H9 (cell line): ENCODE measurements around the gene FTO. TPM values are rescaled to one million over a fixed set of nuclear protein-coding genes. Genes with fewer than 3 reads are reported as not detected.

Experiments
- DNase-seq: peaks from one replicate; pipeline ENCODE4 v3.0.0-alpha.2; 2017
- H2AFZ ChIP-seq: one replicate; pipeline ENCODE4 v1.6.1; 2013; ENCODE audit warnings: mild to moderate bottlenecking, low read length, control low read depth, moderate library complexity
- H2AK5ac ChIP-seq: 2 replicates; pipeline ENCODE4 v1.6.1; 2013; ENCODE audit warnings: low read length, control low read depth, mixed read lengths; ENCODE audit not compliant: insufficient read length
- H2BK120ac ChIP-seq: one replicate; pipeline ENCODE4 v1.6.1; 2013; ENCODE audit warnings: low read depth, mild to moderate bottlenecking, low read length, control low read depth, inconsistent platforms; ENCODE audit not compliant: poor library complexity, severe bottlenecking
- H2BK12ac ChIP-seq: 2 replicates; pipeline ENCODE4 v1.6.1; 2013; ENCODE audit warnings: low read length, control low read depth, mixed read lengths, low read depth; ENCODE audit not compliant: insufficient read length
- H2BK15ac ChIP-seq: 2 replicates; pipeline ENCODE4 v1.6.1; 2013; ENCODE audit warnings: low read depth, low read length, control low read depth
- H2BK20ac ChIP-seq: one replicate; pipeline ENCODE4 v1.6.1; 2013; ENCODE audit warnings: low read depth, mild to moderate bottlenecking, low read length, control low read depth, inconsistent platforms; ENCODE audit not compliant: poor library complexity, severe bottlenecking
- H2BK5ac ChIP-seq: 2 replicates; pipeline ENCODE4 v1.6.1; 2013; ENCODE audit warnings: low read length, control low read depth, mixed read lengths; ENCODE audit not compliant: insufficient read length
- H3K14ac ChIP-seq: 2 replicates; pipeline ENCODE4 v1.6.1; 2013; ENCODE audit warnings: low read length, control low read depth; ENCODE audit not compliant: insufficient read depth
- H3K18ac ChIP-seq: 2 replicates; pipeline ENCODE4 v1.6.1; 2013; ENCODE audit warnings: low read depth, mild to moderate bottlenecking, mixed read lengths, low read length, control low read depth; ENCODE audit not compliant: insufficient read length
- H3K23ac ChIP-seq: 2 replicates; pipeline ENCODE4 v1.6.1; 2013; ENCODE audit warnings: low read length, control low read depth, mixed read lengths, low read depth; ENCODE audit not compliant: insufficient read length
- H3K23me2 ChIP-seq: 2 replicates; pipeline ENCODE4 v1.6.1; 2013; ENCODE audit warnings: low read depth, mild to moderate bottlenecking, mixed read lengths, low read length, control low read depth; ENCODE audit not compliant: insufficient read length, poor library complexity, severe bottlenecking
- H3K27ac ChIP-seq: 2 replicates; pipeline ENCODE4 v1.5.1; 2013; ENCODE audit warnings: low read length, control low read depth, mixed read lengths, low read depth; ENCODE audit not compliant: insufficient read length
- H3K27me3 ChIP-seq: 2 replicates; pipeline ENCODE4 v1.6.1; 2013; ENCODE audit warnings: low read length, control low read depth, inconsistent platforms; ENCODE audit not compliant: insufficient read depth
- H3K4ac ChIP-seq: 2 replicates; pipeline ENCODE4 v1.6.1; 2013; ENCODE audit warnings: low read depth, mild to moderate bottlenecking, control low read depth, inconsistent platforms, low read length, moderate library complexity
- H3K4me1 ChIP-seq: 2 replicates; pipeline ENCODE4 v1.6.1; 2013; ENCODE audit warnings: low read length, control low read depth, inconsistent platforms; ENCODE audit not compliant: insufficient read depth
- H3K4me2 ChIP-seq: 2 replicates; pipeline ENCODE4 v1.6.1; 2013; ENCODE audit warnings: low read length, control low read depth, mixed read lengths; ENCODE audit not compliant: insufficient read length, insufficient read depth
- H3K56ac ChIP-seq: 2 replicates; pipeline ENCODE4 v1.6.1; 2013; ENCODE audit warnings: low read depth, mild to moderate bottlenecking, mixed read lengths, low read length, control low read depth; ENCODE audit not compliant: insufficient read length
- H3K79me1 ChIP-seq: 2 replicates; pipeline ENCODE4 v1.6.1; 2013; ENCODE audit warnings: low read depth, mild to moderate bottlenecking, moderate library complexity, low read length, control low read depth, inconsistent platforms; ENCODE audit not compliant: insufficient read depth, poor library complexity, severe bottlenecking
- H3K79me2 ChIP-seq: 2 replicates; pipeline ENCODE4 v1.6.1; 2013; ENCODE audit warnings: low read length, control low read depth, inconsistent platforms; ENCODE audit not compliant: insufficient read depth
- H3K9ac ChIP-seq: 2 replicates; pipeline ENCODE4 v1.6.1; 2013; ENCODE audit warnings: low read length, control low read depth, mixed read lengths; ENCODE audit not compliant: insufficient read length; ENCODE audit errors: extremely low read depth
- H3K9me3 ChIP-seq: one replicate; pipeline ENCODE4 v1.6.1; 2013; ENCODE audit warnings: low read depth, low read length, inconsistent platforms; ENCODE audit not compliant: control insufficient read depth
- H3T11ph ChIP-seq: one replicate; pipeline ENCODE4 v1.6.1; 2013; ENCODE audit warnings: mild to moderate bottlenecking, low read length, control low read depth, inconsistent platforms
- H4K20me1 ChIP-seq: one replicate; pipeline ENCODE4 v1.6.1; 2013; ENCODE audit not compliant: control insufficient read depth, insufficient read length, insufficient read depth
- H4K5ac ChIP-seq: 2 replicates; pipeline ENCODE4 v1.6.1; 2013; ENCODE audit warnings: low read depth, mild to moderate bottlenecking, mixed read lengths, low read length, control low read depth; ENCODE audit not compliant: insufficient read length
- H4K8ac ChIP-seq: replicated peaks from 2 replicates; pipeline ENCODE4 v1.6.1; 2013; ENCODE audit warnings: low read length, control low read depth, mixed read lengths, low read depth; ENCODE audit not compliant: insufficient read length
- H4K91ac ChIP-seq: 2 replicates; pipeline ENCODE4 v1.6.1; 2013; ENCODE audit warnings: low read depth, mild to moderate bottlenecking, moderate library complexity, mixed read lengths, low read length, control low read depth; ENCODE audit not compliant: insufficient read length
- H3K27ac Mint-ChIP-seq, 3 experiments: 2 replicates in 2 of 3; 3 replicates in 1 of 3; pipeline ENCODE4 v1.8.0; 2020 to 2021; ENCODE audit warnings: mixed read lengths in 3 of 3, mild to moderate bottlenecking in 1 of 3, moderate library complexity in 1 of 3
- H3K27me3 Mint-ChIP-seq: 2 replicates; pipeline ENCODE4 v1.8.0; 2021; ENCODE audit warnings: low read depth, mild to moderate bottlenecking, moderate library complexity, mixed read lengths
- H3K36me3 Mint-ChIP-seq, 3 experiments: 2 replicates in 2 of 3; 3 replicates in 1 of 3; pipeline ENCODE4 v1.8.0; 2020 to 2021; ENCODE audit warnings: low read depth in 3 of 3, mixed read lengths in 3 of 3; ENCODE audit not compliant: insufficient read depth in 1 of 3
- H3K4me1 Mint-ChIP-seq, 2 experiments: 2 replicates each; pipeline ENCODE4 v1.8.0; 2020; ENCODE audit warnings: mixed read lengths in 2 of 2
- H3K4me3 Mint-ChIP-seq, 2 experiments: 2 replicates in 1 of 2; 3 replicates in 1 of 2; pipeline ENCODE4 v1.8.0; 2020 to 2021; ENCODE audit warnings: mild to moderate bottlenecking in 2 of 2, mixed read lengths in 2 of 2, moderate library complexity in 1 of 2
- H3K9me3 Mint-ChIP-seq, 2 experiments: 2 replicates in 1 of 2; 3 replicates in 1 of 2; pipeline ENCODE4 v1.8.0; 2020; ENCODE audit warnings: mild to moderate bottlenecking in 2 of 2, mixed read lengths in 2 of 2, moderate library complexity in 1 of 2
- WGBS: extraction: QIAGEN DNeasy Blood & Tissue Kit; methylation state at CpG from one replicate; pipeline ENCODE4 v1.1.7; 2013; ENCODE audit warnings: missing lambda C conversion rate, low lambda C conversion rate, mixed read lengths; ENCODE audit not compliant: insufficient read length; ENCODE audit errors: extremely low coverage; 5-methylcytosine and 5-hydroxymethylcytosine counted together
- total RNA-seq: library from RNA; stranded (reverse); gene quantifications from 2 replicates; pipeline ENCODE4 v1.2.1, GENCODE V29; 2021
- TF ChIP-seq, protein P1 (sequence below): fragments of 200-600 bp; sonication (generic); conservative IDR thresholded peaks from 3 replicates; pipeline ENCODE4 v1.8.0; 2021; ENCODE audit warnings: antibody characterized with exemption, mild to moderate bottlenecking

The FTO gene
- total RNA-seq, 1 experiment from 2014 or later = 67.9 TPM

GRCh38 chr16:53924331-53925106 is 220.6 kb downstream of the FTO start:
- Histone ChIP-seq H3K23ac (no peak overlapping the region), H2BK20ac (no peak overlapping the region), H3K79me2 (no peaks in the 10 kb centered on the region), H2BK12ac (no peak overlapping the region), H3K56ac (no peak overlapping the region), H3K79me1 (no peaks in the 10 kb centered on the region), H3K4me2 (no peak overlapping the region), H2BK120ac (no peak overlapping the region), H2BK15ac (no peak overlapping the region), H3K18ac (no peak overlapping the region), H3K9ac (no peak overlapping the region), H3K14ac (no peak overlapping the region), H2BK5ac (no peak overlapping the region), H4K91ac (no peak overlapping the region), H4K8ac (no peak overlapping the region), H3K27me3 (no peaks in the 10 kb centered on the region), H3T11ph (no peak overlapping the region), H2AK5ac (no peak overlapping the region), H3K23me2 (no peaks in the 10 kb centered on the region), H4K20me1 (no peaks in the 10 kb centered on the region), H3K9me3 (no peaks in the 10 kb centered on the region), H3K27ac (no peak overlapping the region), H4K5ac (no peak overlapping the region), H3K4ac (no peak overlapping the region), H2AFZ (no peak overlapping the region), H3K4me1 (no peaks in the 10 kb centered on the region)
- H3K4me3 Mint-ChIP-seq = no peak overlapping the region
- no peak for DNase-seq
- WGBS = no CpG with 5 or more reads among the region's 8 CpGs
- peaks cover 16 to 18% of the 10 kb centered on the region in 2 experiments for H3K4me1 Mint-ChIP-seq
- H3K36me3 Mint-ChIP-seq = 0 out of 7 replicates have a peak, but pooled peaks cover 0 to 4% (median 0%) of the 10 kb centered on the region in 3 experiments
- H3K27ac Mint-ChIP-seq = peak overlapping the region in 1 of 3 experiments; percentile 29; a peak in 2 of 7 replicates
- H3K27me3 Mint-ChIP-seq = no peaks in the 10 kb centered on the region
- H3K9me3 Mint-ChIP-seq = no peaks in the 10 kb centered on the region
- TF ChIP-seq, protein P1, sequence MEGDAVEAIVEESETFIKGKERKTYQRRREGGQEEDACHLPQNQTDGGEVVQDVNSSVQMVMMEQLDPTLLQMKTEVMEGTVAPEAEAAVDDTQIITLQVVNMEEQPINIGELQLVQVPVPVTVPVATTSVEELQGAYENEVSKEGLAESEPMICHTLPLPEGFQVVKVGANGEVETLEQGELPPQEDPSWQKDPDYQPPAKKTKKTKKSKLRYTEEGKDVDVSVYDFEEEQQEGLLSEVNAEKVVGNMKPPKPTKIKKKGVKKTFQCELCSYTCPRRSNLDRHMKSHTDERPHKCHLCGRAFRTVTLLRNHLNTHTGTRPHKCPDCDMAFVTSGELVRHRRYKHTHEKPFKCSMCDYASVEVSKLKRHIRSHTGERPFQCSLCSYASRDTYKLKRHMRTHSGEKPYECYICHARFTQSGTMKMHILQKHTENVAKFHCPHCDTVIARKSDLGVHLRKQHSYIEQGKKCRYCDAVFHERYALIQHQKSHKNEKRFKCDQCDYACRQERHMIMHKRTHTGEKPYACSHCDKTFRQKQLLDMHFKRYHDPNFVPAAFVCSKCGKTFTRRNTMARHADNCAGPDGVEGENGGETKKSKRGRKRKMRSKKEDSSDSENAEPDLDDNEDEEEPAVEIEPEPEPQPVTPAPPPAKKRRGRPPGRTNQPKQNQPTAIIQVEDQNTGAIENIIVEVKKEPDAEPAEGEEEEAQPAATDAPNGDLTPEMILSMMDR = no peak
